HepG2 (cell line): ENCODE measurements around the gene RHBDD1.

Experiments
- HCFC1 ChIP-seq: fragments of 150-350 bp; IDR thresholded peaks from 2 replicates; pipeline ENCODE4 v1.6.1; 2014; ENCODE audit warnings: low read depth, low read length
- POLR2AphosphoS5 ChIP-seq: IDR thresholded peaks from 2 replicates; pipeline ENCODE4 v1.6.1; 2012; ENCODE audit warnings: low read depth, low read length
- SYNCRIP ChIP-seq: fragments of 200-400 bp; formaldehyde crosslinking; IDR thresholded peaks from 2 replicates; pipeline ENCODE4 v1.6.1; 2018; ENCODE audit warnings: mild to moderate bottlenecking, low read depth, low read length; ENCODE audit not compliant: insufficient read depth
- ZNF33A ChIP-seq: sonication (generic); formaldehyde crosslinking; IDR thresholded peaks from 2 replicates; pipeline ENCODE4 v1.5.1; 2020; ENCODE audit warnings: missing genetic modification reagents, mild to moderate bottlenecking, moderate library complexity, borderline replicate concordance
- TF ChIP-seq, protein P1 (sequence below): sonication (generic); formaldehyde crosslinking; IDR thresholded peaks from 2 replicates; pipeline ENCODE4 v1.5.0; 2020; ENCODE audit warnings: mild to moderate bottlenecking, missing genetic modification reagents, moderate library complexity

DNA sequence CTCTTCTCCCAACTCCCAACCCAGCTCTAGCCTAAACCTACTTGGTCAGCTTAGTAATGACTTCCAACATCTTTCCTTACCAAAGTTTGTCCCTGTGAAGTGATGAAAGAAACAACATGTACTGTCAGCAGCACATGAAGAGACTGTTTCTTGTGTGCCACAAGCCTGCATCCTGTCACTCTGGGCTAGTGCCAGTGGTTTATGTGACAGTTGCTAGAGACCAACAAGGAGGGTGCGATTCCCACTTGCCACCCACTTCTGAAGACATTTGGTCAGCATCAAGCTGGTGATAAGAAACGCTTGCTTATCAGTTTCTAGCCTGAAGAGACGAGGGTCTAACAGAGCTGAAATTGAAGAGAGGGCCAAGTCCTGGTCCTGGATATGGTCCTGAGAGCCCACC is 195.5 kb downstream of the RHBDD1 start:
- TF ChIP-seq POLR2AphosphoS5 (no peak), ZNF33A (no peak), HCFC1 (no peak), SYNCRIP (no peak)
- TF ChIP-seq, protein P1, sequence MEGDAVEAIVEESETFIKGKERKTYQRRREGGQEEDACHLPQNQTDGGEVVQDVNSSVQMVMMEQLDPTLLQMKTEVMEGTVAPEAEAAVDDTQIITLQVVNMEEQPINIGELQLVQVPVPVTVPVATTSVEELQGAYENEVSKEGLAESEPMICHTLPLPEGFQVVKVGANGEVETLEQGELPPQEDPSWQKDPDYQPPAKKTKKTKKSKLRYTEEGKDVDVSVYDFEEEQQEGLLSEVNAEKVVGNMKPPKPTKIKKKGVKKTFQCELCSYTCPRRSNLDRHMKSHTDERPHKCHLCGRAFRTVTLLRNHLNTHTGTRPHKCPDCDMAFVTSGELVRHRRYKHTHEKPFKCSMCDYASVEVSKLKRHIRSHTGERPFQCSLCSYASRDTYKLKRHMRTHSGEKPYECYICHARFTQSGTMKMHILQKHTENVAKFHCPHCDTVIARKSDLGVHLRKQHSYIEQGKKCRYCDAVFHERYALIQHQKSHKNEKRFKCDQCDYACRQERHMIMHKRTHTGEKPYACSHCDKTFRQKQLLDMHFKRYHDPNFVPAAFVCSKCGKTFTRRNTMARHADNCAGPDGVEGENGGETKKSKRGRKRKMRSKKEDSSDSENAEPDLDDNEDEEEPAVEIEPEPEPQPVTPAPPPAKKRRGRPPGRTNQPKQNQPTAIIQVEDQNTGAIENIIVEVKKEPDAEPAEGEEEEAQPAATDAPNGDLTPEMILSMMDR (CRISPR knock-in tag), result no peak
